B cell (primary cell): Measurements from ENCODE around the gene PRR7.

Experiments used
- CTCF ChIP-seq: fragments of 200-600 bp; IDR thresholded peaks from one replicate; pipeline ENCODE4 v1.8.0; 2022; ENCODE audit warnings: antibody characterized with exemption, mild to moderate bottlenecking
- EZH2 ChIP-seq: IDR thresholded peaks from 2 replicates; pipeline ENCODE4 v1.6.1; 2012; ENCODE audit warnings: borderline replicate concordance, low read depth, mild to moderate bottlenecking, moderate library complexity, low read length; ENCODE audit not compliant: insufficient read depth, poor library complexity, severe bottlenecking

GRCh38 chr5:177458912-177459350, 12.3 kb downstream of the PRR7 start:
- TF ChIP-seq CTCF (no peak), EZH2 (no peak)
